GM12878 (cell line): Measurements from ENCODE around the gene BOD1L2. TPM values are rescaled to one million over a fixed set of nuclear protein-coding genes. Genes with fewer than 3 reads are reported as not detected.

ENCODE experiments used
- ATAC-seq: fragments of 200-7000 bp; cut with Tn5 transposase; 3 replicates; pipeline ENCODE4 v1.9.1; 2020; ENCODE audit warnings: mild to moderate bottlenecking, moderate library complexity
- BruUV-seq: library from RNA; stranded (reverse); fragments of 400-500 nt; replicated peaks from 2 replicates; lab custom pipeline; 2021; lab: Mats Ljungman, UMichigan
- CTCF ChIA-PET: fragments of 300-600 bp; sonication (Branson Sonifier 250); formaldehyde crosslinking; extraction: SDS; loops from one replicate; lab custom pipeline; 2021; ENCODE audit warnings: inconsistent platforms; lab: Yijun Ruan, JAX
- POLR2A ChIA-PET: fragments of 350-600 bp; formaldehyde crosslinking; extraction: SDS; loops from one replicate; lab custom pipeline; 2021; ENCODE audit warnings: inconsistent platforms; lab: Charles Lee
- RAD21 ChIA-PET: fragments of 300-600 bp; sonication (Branson Sonifier 250); formaldehyde crosslinking; loops from one replicate; lab custom pipeline; 2023; ENCODE audit warnings: antibody characterized with exemption; ENCODE audit not compliant: unreplicated experiment; lab: Charles Lee
- SMC1A ChIA-PET: fragments of 300-600 bp; sonication (Branson Sonifier 250); formaldehyde crosslinking; loops from one replicate; lab custom pipeline; 2023; ENCODE audit not compliant: unreplicated experiment, uncharacterized antibody; lab: Charles Lee
- DNase-seq: peaks from one replicate; pipeline ENCODE4 v3.0.0-alpha.2; 2011; ENCODE audit warnings: low read depth, low spot score
- FAIRE-seq: peaks from 3 replicates; lab custom pipeline; 2011; peaks lifted over from hg19 to GRCh38; lab: Jason Lieb, UNC
- H2AFZ ChIP-seq: 2 replicates; pipeline ENCODE4 v1.6.0; 2011; ENCODE audit warnings: low read depth, low read length, control low read depth; ENCODE audit not compliant: control insufficient read depth
- H3K27ac ChIP-seq: 2 replicates; pipeline ENCODE4 v1.5.1; 2011; ENCODE audit warnings: control low read depth; ENCODE audit not compliant: control insufficient read depth, insufficient read depth
- H3K27me3 ChIP-seq, 2 experiments: replicated peaks in 1 of 2; 2 replicates each; pipeline versions ENCODE4 v1.6.0 to v1.6.1; 2011; ENCODE audit warnings: low read length in 1 of 2; ENCODE audit not compliant: control insufficient read depth in 2 of 2, insufficient read depth in 2 of 2
- H3K36me3 ChIP-seq, 2 experiments: 2 replicates each; pipeline ENCODE4 v1.5.1; 2011; ENCODE audit warnings: low read length in 1 of 2; ENCODE audit not compliant: control insufficient read depth in 2 of 2, insufficient read depth in 2 of 2
- H3K4me1 ChIP-seq: 2 replicates; pipeline ENCODE4 v1.6.1; 2011; ENCODE audit warnings: mild to moderate bottlenecking, low read length, moderate library complexity, mixed read lengths; ENCODE audit not compliant: control insufficient read depth, insufficient read depth
- H3K4me2 ChIP-seq: 2 replicates; pipeline ENCODE4 v1.6.0; 2011; ENCODE audit warnings: control low read depth; ENCODE audit not compliant: control insufficient read depth, insufficient read depth
- H3K4me3 ChIP-seq: fragments of 200-600 bp; sonication (generic); 2 replicates; pipeline ENCODE4 v1.5.1; 2016
- H3K79me2 ChIP-seq: 2 replicates; pipeline ENCODE4 v1.6.0; 2011; ENCODE audit warnings: low read length; ENCODE audit not compliant: control insufficient read depth, insufficient read depth
- H3K9ac ChIP-seq: 2 replicates; pipeline ENCODE4 v1.8.0; 2011; ENCODE audit warnings: low read length, control low read depth, mixed read lengths; ENCODE audit not compliant: control insufficient read depth, insufficient read depth
- H3K9me3 ChIP-seq: replicated peaks from 3 replicates; pipeline ENCODE4 v1.5.1; 2011; ENCODE audit warnings: mild to moderate bottlenecking, low read length; ENCODE audit not compliant: control insufficient read depth, insufficient read depth
- H4K20me1 ChIP-seq: 2 replicates; pipeline ENCODE4 v1.6.0; 2011; ENCODE audit not compliant: control insufficient read depth, insufficient read depth
- ELK1 ChIP-seq: IDR thresholded peaks from 2 replicates; pipeline ENCODE4 v1.6.1; 2012; ENCODE audit warnings: low read depth, low read length, improper control_type of control experiment
- EZH2 ChIP-seq: IDR thresholded peaks from 2 replicates; pipeline ENCODE4 v1.6.1; 2012; ENCODE audit warnings: low read depth, mild to moderate bottlenecking, control low read depth, inconsistent platforms, low read length, borderline replicate concordance; ENCODE audit not compliant: control insufficient read depth
- HDAC2 ChIP-seq: fragments of 200-600 bp; sonication (generic); IDR thresholded peaks from 2 replicates; pipeline ENCODE4 v1.6.1; 2017
- IRF3 ChIP-seq: fragments of 450-650 bp; IDR thresholded peaks from 2 replicates; pipeline ENCODE4 v1.6.1; 2014; ENCODE audit warnings: mild to moderate bottlenecking
- KLF5 ChIP-seq: fragments of 450-650 bp; IDR thresholded peaks from 2 replicates; pipeline ENCODE4 v1.6.1; 2014; ENCODE audit warnings: mild to moderate bottlenecking; ENCODE audit not compliant: partially characterized antibody
- MXI1 ChIP-seq: fragments of 150-350 bp; IDR thresholded peaks from 2 replicates; pipeline ENCODE4 v1.6.1; 2011; ENCODE audit warnings: low read depth, mild to moderate bottlenecking, inconsistent platforms, low read length, improper control_type of control experiment
- MYB ChIP-seq: fragments of 150-350 bp; IDR thresholded peaks from 2 replicates; pipeline ENCODE4 v1.6.1; 2014; ENCODE audit warnings: mild to moderate bottlenecking, low read depth, low read length, borderline replicate concordance
- MYC ChIP-seq: IDR thresholded peaks from 2 replicates; pipeline ENCODE4 v1.6.1; 2011; ENCODE audit warnings: mild to moderate bottlenecking, low read length, moderate library complexity, inconsistent platforms; ENCODE audit not compliant: insufficient read depth, insufficient replicate concordance, insufficient read length, severe bottlenecking
- NR2F1 ChIP-seq: fragments of 450-650 bp; conservative IDR thresholded peaks from 2 replicates; pipeline ENCODE4 v1.6.1; 2017; ENCODE audit warnings: mild to moderate bottlenecking
- SREBF1 ChIP-seq: IDR thresholded peaks from 2 replicates; pipeline ENCODE4 v1.6.1; 2012; ENCODE audit warnings: mild to moderate bottlenecking, low read length
- SUPT20H ChIP-seq: IDR thresholded peaks from 2 replicates; pipeline ENCODE4 v1.6.1; 2011; ENCODE audit warnings: low read depth, mild to moderate bottlenecking, low read length, moderate library complexity, borderline replicate concordance; ENCODE audit not compliant: control insufficient read depth
- USF2 ChIP-seq: IDR thresholded peaks from 2 replicates; pipeline ENCODE4 v1.6.1; 2011; ENCODE audit warnings: low read depth, low read length, improper control_type of control experiment, borderline replicate concordance
- ZBTB33 ChIP-seq: fragments of 450-650 bp; IDR thresholded peaks from 2 replicates; pipeline ENCODE4 v1.6.1; 2017; ENCODE audit warnings: mild to moderate bottlenecking
- ZNF274 ChIP-seq: IDR thresholded peaks from one replicate; pipeline ENCODE4 v1.8.0; 2011; ENCODE audit not compliant: insufficient read length, insufficient read depth
- ZNF687 ChIP-seq: fragments of 450-650 bp; IDR thresholded peaks from 2 replicates; pipeline ENCODE4 v1.6.1; 2017; ENCODE audit warnings: mild to moderate bottlenecking, moderate library complexity
- WGBS: methylation state at CpG from one replicate; pipeline ENCODE4 v1.1.6; 2016; ENCODE audit warnings: low lambda C conversion rate; ENCODE audit not compliant: insufficient replicate concordance, insufficient coverage; ENCODE audit errors: missing lambda C conversion rate; 5-methylcytosine and 5-hydroxymethylcytosine counted together
- in situ Hi-C: fragments of 300-500 bp; cut with MboI; formaldehyde crosslinking; loops from 9 replicates; pipeline ENCODE4 v1.14.3; 2018; ENCODE audit warnings: mixed read lengths
- intact Hi-C: fragments of 100-400 bp; cut with micrococcal nuclease; formaldehyde crosslinking; loops from one replicate; pipeline ENCODE4 v1.14.2; 2022; ENCODE audit not compliant: unreplicated experiment
- polyA plus RNA-seq, 11 experiments: library from polyadenylated mRNA; depleted of rRNA in 4 of 11; unstranded in 6 of 11; stranded (reverse) in 5 of 11; fragments of >200 nt; fragmentation: Nextera tagmentation in 4 of 11; fragmentation: Illumina TruSeq in 1 of 11; extraction: Ambion mirVana in 4 of 11; extraction: Trizol in 1 of 11; gene quantifications; 1 replicate in 1 of 11; 2 replicates in 10 of 11; pipeline versions ENCODE4 v1.2.1 to v1.2.3, GENCODE V29; 2011 to 2016; ENCODE audit warnings: inconsistent platforms in 2 of 11, missing spikeins in 2 of 11, low read depth in 1 of 11
- total RNA-seq, 4 experiments: library from RNA; depleted of rRNA in 3 of 4; stranded (reverse); fragments of >200 nt in 3 of 4; fragmentation: Illumina TruSeq in 1 of 4; extraction: Trizol in 1 of 4; gene quantifications; 2 replicates each; pipeline versions ENCODE4 v1.2.1 to v1.2.3, GENCODE V29; 2013 to 2021

Gene BOD1L2
- total and polyA plus RNA-seq, 10 of the 15 experiments (the other 5 are each of a cell fraction or from before 2014, with no cell fraction given) = not detected

GRCh38 chr18:57122936-57123510 is 23.9 kb upstream of the BOD1L2 start:
- no peak for FAIRE-seq
- ChIA-PET SMC1A (interaction anchor here (1.2 kb wide), 1 partner anchor 13 kb away, joined by 3 read pairs; no protein-coding TSS in a partner anchor), POLR2A (no interaction called here), CTCF (no interaction called here), RAD21 (no interaction called here)
- Histone ChIP-seq H3K36me3 (no peaks in the 10 kb centered on the region), H3K79me2 (no peaks in the 10 kb centered on the region), H3K27me3 (peaks cover 0 to 9% of the 10 kb centered on the region in 2 experiments; a peak in 3 of 4 replicates), H3K9me3 (no peaks in the 10 kb centered on the region), H3K4me2 (no peak overlapping the region), H3K27ac (no peak overlapping the region), H3K9ac (no peak overlapping the region), H3K4me1 (no peaks in the 10 kb centered on the region), H3K4me3 (no peak overlapping the region), H4K20me1 (no peaks in the 10 kb centered on the region), H2AFZ (no peak overlapping the region)
- intact Hi-C loops (no loop called here), in situ Hi-C loops (no loop called here)
- 16% methylated on average over 6 of the region's 6 CpGs for WGBS
- ATAC-seq = no peak
- BruUV-seq = no TSS peak
- DNase-seq = no peak
- TF ChIP-seq IRF3 = no peak
- no peak for TF ChIP-seq ZBTB33
- TF ChIP-seq HDAC2 = no peak
- no peak for TF ChIP-seq ZNF274
- no peak for TF ChIP-seq NR2F1
- no peak for TF ChIP-seq MXI1
- TF ChIP-seq MYC = no peak
- no peak for TF ChIP-seq ELK1
- TF ChIP-seq USF2 = no peak
- TF ChIP-seq SREBF1 = no peak
- no peak for TF ChIP-seq SUPT20H
- TF ChIP-seq EZH2 = no peak
- no peak for TF ChIP-seq KLF5
- TF ChIP-seq ZNF687 = no peak
- no peak for TF ChIP-seq MYB
